HCT116 (cell line): ENCODE results near the gene CYBA. TPM values are rescaled to one million over a fixed set of nuclear protein-coding genes. Genes with fewer than 3 reads are reported as not detected.

ENCODE experiments used
- ATAC-seq: fragments of 200-7000 bp; cut with Tn5 transposase; 2 replicates; pipeline ENCODE4 v1.9.1; 2020; ENCODE audit warnings: mild to moderate bottlenecking, moderate library complexity
- BruUV-seq: library from RNA; stranded (reverse); fragments of 400-500 nt; replicated peaks from 2 replicates; lab custom pipeline; 2021; lab: Mats Ljungman, UMichigan
- CTCF ChIA-PET: fragments of 300-600 bp; sonication (Branson Sonifier 250); formaldehyde crosslinking; loops from one replicate; lab custom pipeline; 2021; ENCODE audit warnings: antibody characterized with exemption; lab: Charles Lee
- POLR2A ChIA-PET: fragments of 300-600, 350-600 bp; sonication (Branson Sonifier 250); formaldehyde crosslinking; loops from one replicate; lab custom pipeline; 2021; ENCODE audit warnings: antibody characterized with exemption; lab: Charles Lee
- RAD21 ChIA-PET, 2 experiments: fragments of 300-600 bp; sonication (Branson Sonifier 250); formaldehyde crosslinking; loops; one replicate each; lab custom pipeline; 2023; ENCODE audit warnings: low total read pairs in 2 of 2; ENCODE audit not compliant: uncharacterized antibody in 2 of 2, unreplicated experiment in 2 of 2, low non-redundant PET in 1 of 2; lab: Charles Lee
- DNase-seq: peaks from one replicate; pipeline ENCODE4 v3.0.0-alpha.2; 2010; ENCODE audit warnings: low read depth, low spot score
- H2AFZ ChIP-seq: fragments of 200-600 bp; shearing (Covaris generic), sonication (generic); 2 replicates; pipeline ENCODE4 v1.6.1; 2017; ENCODE audit warnings: low read depth, mixed run types, mixed read lengths, antibody characterized with exemption, low read length; ENCODE audit not compliant: poor library complexity, severe bottlenecking
- H3K27ac ChIP-seq: 2 replicates; pipeline ENCODE4 v1.5.1; 2012; ENCODE audit warnings: low read depth, low read length
- H3K27me3 ChIP-seq: fragments of 200-600 bp; sonication (generic); 2 replicates; pipeline ENCODE4 v1.6.1; 2016; ENCODE audit warnings: mixed run types, low read length, mixed read lengths; ENCODE audit not compliant: insufficient read depth
- H3K36me3 ChIP-seq, 2 experiments: fragments of 200-500 bp in 1 of 2; fragments of 200-600 bp in 1 of 2; sonication (Bioruptor generic) in 1 of 2; sonication (generic) in 1 of 2; 2 replicates each; pipeline versions ENCODE4 v1.5.1 to v1.6.1; 2014 to 2016; ENCODE audit warnings: low read length in 2 of 2, inconsistent platforms in 1 of 2, mixed read lengths in 1 of 2, mixed run types in 1 of 2; ENCODE audit not compliant: insufficient read depth in 2 of 2, control insufficient read depth in 1 of 2
- H3K4me1 ChIP-seq, 2 experiments: fragments of 200-600 bp in 1 of 2; sonication (generic) in 1 of 2; 2 replicates each; pipeline versions ENCODE4 v1.5.1 to v1.6.1; 2012 to 2017; ENCODE audit warnings: low read length in 2 of 2, inconsistent platforms in 1 of 2, mild to moderate bottlenecking in 1 of 2, mixed read lengths in 1 of 2, mixed run types in 1 of 2, moderate library complexity in 1 of 2; ENCODE audit not compliant: insufficient read depth in 2 of 2, control insufficient read depth in 1 of 2
- H3K4me2 ChIP-seq: fragments of 200-600 bp; sonication (generic); 2 replicates; pipeline ENCODE4 v1.6.1; 2017; ENCODE audit warnings: mixed run types, low read length, mixed read lengths
- H3K4me3 ChIP-seq, 2 experiments: fragments of 200-600 bp in 1 of 2; sonication (generic) in 1 of 2; replicated peaks in 1 of 2; 2 replicates each; pipeline ENCODE4 v1.5.1; 2011 to 2016; ENCODE audit warnings: low read length in 2 of 2, control low read depth in 1 of 2, low read depth in 1 of 2, mild to moderate bottlenecking in 1 of 2, mixed read lengths in 1 of 2, mixed run types in 1 of 2
- H3K79me2 ChIP-seq: fragments of 200-600 bp; sonication (generic); 2 replicates; pipeline ENCODE4 v1.6.1; 2017; ENCODE audit warnings: mild to moderate bottlenecking, mixed run types, low read length, moderate library complexity, mixed read lengths; ENCODE audit not compliant: insufficient read depth
- H3K9ac ChIP-seq: fragments of 200-600 bp; sonication (generic); 2 replicates; pipeline ENCODE4 v1.6.1; 2016; ENCODE audit warnings: low read length, mixed read lengths
- H3K9me2 ChIP-seq: fragments of 200-600 bp; sonication (generic), shearing (Covaris generic); 2 replicates; pipeline ENCODE4 v1.6.1; 2017; ENCODE audit warnings: mixed run types, mild to moderate bottlenecking, moderate library complexity; ENCODE audit not compliant: insufficient read depth
- H3K9me3 ChIP-seq, 2 experiments: fragments of 200-500 bp in 1 of 2; fragments of 200-600 bp in 1 of 2; sonication (Bioruptor generic) in 1 of 2; sonication (generic) in 1 of 2; 2 replicates each; pipeline ENCODE4 v1.6.1; 2014 to 2017; ENCODE audit warnings: low read length in 2 of 2, mixed read lengths in 2 of 2, inconsistent platforms in 1 of 2, low read depth in 1 of 2, mild to moderate bottlenecking in 1 of 2, mixed run types in 1 of 2, moderate library complexity in 1 of 2; ENCODE audit not compliant: control insufficient read depth in 1 of 2, insufficient read depth in 1 of 2
- H4K20me1 ChIP-seq: fragments of 200-600 bp; sonication (generic), shearing (Covaris generic); 2 replicates; pipeline ENCODE4 v1.6.1; 2017; ENCODE audit warnings: mixed run types, mild to moderate bottlenecking, moderate library complexity; ENCODE audit not compliant: insufficient read depth
- CBX3 ChIP-seq: IDR thresholded peaks from 2 replicates; pipeline ENCODE4 v1.6.1; 2012; ENCODE audit warnings: low read depth
- CTCF ChIP-seq, 3 experiments: fragments of 200-600 bp in 1 of 3; sonication (generic) in 1 of 3; IDR thresholded peaks in 2 of 3; conservative IDR thresholded peaks in 1 of 3; 2 replicates each; pipeline ENCODE4 v1.5.1; 2012 to 2017; ENCODE audit warnings: low read depth in 2 of 3, low read length in 2 of 3, antibody characterized with exemption in 1 of 3, borderline replicate concordance in 1 of 3, control low read depth in 1 of 3, mild to moderate bottlenecking in 1 of 3, mixed read lengths in 1 of 3, mixed run types in 1 of 3, moderate library complexity in 1 of 3; ENCODE audit not compliant: insufficient read depth in 1 of 3
- EGR1 ChIP-seq: IDR thresholded peaks from 2 replicates; pipeline ENCODE4 v1.6.1; 2012; ENCODE audit warnings: low read depth
- ELF1 ChIP-seq: IDR thresholded peaks from 2 replicates; pipeline ENCODE4 v1.6.1; 2012; ENCODE audit warnings: low read depth, borderline replicate concordance
- MAX ChIP-seq: IDR thresholded peaks from 2 replicates; pipeline ENCODE4 v1.6.1; 2012
- POLR2A ChIP-seq: IDR thresholded peaks from 2 replicates; pipeline ENCODE4 v1.7.0; 2011; ENCODE audit warnings: borderline replicate concordance; ENCODE audit not compliant: insufficient read depth, insufficient read length; ENCODE audit errors: extremely low read depth
- REST ChIP-seq: IDR thresholded peaks from 2 replicates; pipeline ENCODE4 v1.6.1; 2012; ENCODE audit warnings: low read depth
- SP1 ChIP-seq: IDR thresholded peaks from 2 replicates; pipeline ENCODE4 v1.6.1; 2012; ENCODE audit warnings: low read depth
- SRF ChIP-seq: IDR thresholded peaks from 2 replicates; pipeline ENCODE4 v1.6.1; 2012; ENCODE audit warnings: low read depth
- TCF7L2 ChIP-seq: IDR thresholded peaks from 2 replicates; pipeline ENCODE4 v1.7.0; 2011; ENCODE audit warnings: borderline replicate concordance, inconsistent platforms; ENCODE audit not compliant: insufficient read depth, insufficient read length; ENCODE audit errors: extremely low read depth
- ZFX ChIP-seq: fragments of 450-650 bp; IDR thresholded peaks from 2 replicates; pipeline ENCODE4 v1.6.1; 2017
- intact Hi-C: fragments of 100-400 bp; cut with micrococcal nuclease; formaldehyde crosslinking; loops from 2 replicates; pipeline ENCODE4 v1.10.0; 2022
- total RNA-seq: library from RNA; stranded (reverse); gene quantifications from one replicate; pipeline ENCODE4 v1.2.1, GENCODE V29; 2021; ENCODE audit not compliant: unreplicated experiment
- TF ChIP-seq, protein P1 (sequence below): IDR thresholded peaks from 2 replicates; pipeline ENCODE4 v1.6.1; 2011; ENCODE audit warnings: mild to moderate bottlenecking, low read length, moderate library complexity; ENCODE audit not compliant: insufficient replicate concordance; ENCODE audit errors: extremely low read depth
- TF ChIP-seq, protein P2 (sequence below): IDR thresholded peaks from 2 replicates; pipeline ENCODE4 v1.6.1; 2012

The CYBA gene
- total RNA-seq, 1 experiment from 2014 or later = 321 TPM

DNA sequence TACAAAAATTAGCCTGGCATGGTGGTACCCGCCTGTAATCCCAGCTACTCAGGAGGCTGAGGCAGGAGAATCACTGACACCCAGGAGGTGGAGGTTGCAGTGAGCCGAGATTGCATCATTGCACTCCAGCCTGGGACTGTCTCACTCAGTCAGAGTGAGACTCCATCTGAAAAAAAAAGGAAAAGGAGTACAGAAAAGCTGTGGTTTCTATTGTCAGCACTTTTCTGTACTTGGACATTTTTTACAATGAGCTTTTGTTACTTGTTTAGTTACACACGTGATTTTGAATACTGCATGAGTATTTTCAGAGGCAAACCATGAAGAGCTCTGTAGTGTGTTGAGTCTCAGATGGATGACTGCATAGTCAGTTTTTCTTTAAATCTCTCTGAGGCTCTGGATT, 54.4 kb downstream of the CYBA start:
- Histone ChIP-seq H4K20me1 (peaks cover 4% of the 10 kb centered on the region; the same call in 1 of the 2 replicates), H3K79me2 (peaks cover 82% of the 10 kb centered on the region), H3K36me3 (peaks cover 52 to 55% of the 10 kb centered on the region in 2 experiments; a peak in 3 of 4 replicates), H3K27me3 (no peaks in the 10 kb centered on the region), H3K4me3 (no peak overlapping the region), H3K4me2 (no peak overlapping the region), H3K9ac (no peak overlapping the region), H3K9me2 (no peaks in the 10 kb centered on the region), H2AFZ (no peak overlapping the region), H3K4me1 (no peaks in the 10 kb centered on the region), H3K9me3 (no peaks in the 10 kb centered on the region), H3K27ac (no peak overlapping the region)
- TF ChIP-seq EGR1 (no peak), CBX3 (no peak), SP1 (no peak), REST (no peak), CTCF (IDR thresholded peaks at IDR 0.05 in 2 of 3, conservative IDR thresholded peaks at IDR 0.05 in 1 of 3; ENCODE audit: borderline replicate concordance in 1 of 3, insufficient read depth in 1 of 3, low read depth in 2 of 3, low read length in 2 of 3) (no peak), MAX (no peak), TCF7L2 (no peak), POLR2A (no peak), ZFX (no peak), SRF (no peak), ELF1 (no peak)
- TF ChIP-seq, protein P1, sequence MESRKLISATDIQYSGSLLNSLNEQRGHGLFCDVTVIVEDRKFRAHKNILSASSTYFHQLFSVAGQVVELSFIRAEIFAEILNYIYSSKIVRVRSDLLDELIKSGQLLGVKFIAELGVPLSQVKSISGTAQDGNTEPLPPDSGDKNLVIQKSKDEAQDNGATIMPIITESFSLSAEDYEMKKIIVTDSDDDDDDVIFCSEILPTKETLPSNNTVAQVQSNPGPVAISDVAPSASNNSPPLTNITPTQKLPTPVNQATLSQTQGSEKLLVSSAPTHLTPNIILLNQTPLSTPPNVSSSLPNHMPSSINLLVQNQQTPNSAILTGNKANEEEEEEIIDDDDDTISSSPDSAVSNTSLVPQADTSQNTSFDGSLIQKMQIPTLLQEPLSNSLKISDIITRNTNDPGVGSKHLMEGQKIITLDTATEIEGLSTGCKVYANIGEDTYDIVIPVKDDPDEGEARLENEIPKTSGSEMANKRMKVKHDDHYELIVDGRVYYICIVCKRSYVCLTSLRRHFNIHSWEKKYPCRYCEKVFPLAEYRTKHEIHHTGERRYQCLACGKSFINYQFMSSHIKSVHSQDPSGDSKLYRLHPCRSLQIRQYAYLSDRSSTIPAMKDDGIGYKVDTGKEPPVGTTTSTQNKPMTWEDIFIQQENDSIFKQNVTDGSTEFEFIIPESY = no peak
- TF ChIP-seq, protein P2, sequence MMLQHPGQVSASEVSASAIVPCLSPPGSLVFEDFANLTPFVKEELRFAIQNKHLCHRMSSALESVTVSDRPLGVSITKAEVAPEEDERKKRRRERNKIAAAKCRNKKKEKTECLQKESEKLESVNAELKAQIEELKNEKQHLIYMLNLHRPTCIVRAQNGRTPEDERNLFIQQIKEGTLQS = no peak
- POLR2A ChIA-PET = no interaction called here
- intact Hi-C loops = no loop called here
- BruUV-seq = no TSS peak
- RAD21 ChIA-PET = interaction anchor here in 1 of 2 experiments (0.7 kb wide), 1 partner anchor 98 kb away, joined by 3 read pairs; no protein-coding TSS in a partner anchor
- CTCF ChIA-PET = no interaction called here
- no peak for ATAC-seq
- no peak for DNase-seq
